ENCODE data around the gene FBXO24.
"Not testable (repeated sequence)": the region's sequence is repeated elsewhere in the genome, so short reads cannot be mapped to it uniquely, and the experiment has no call there.

FBXO24 gene

DNA sequence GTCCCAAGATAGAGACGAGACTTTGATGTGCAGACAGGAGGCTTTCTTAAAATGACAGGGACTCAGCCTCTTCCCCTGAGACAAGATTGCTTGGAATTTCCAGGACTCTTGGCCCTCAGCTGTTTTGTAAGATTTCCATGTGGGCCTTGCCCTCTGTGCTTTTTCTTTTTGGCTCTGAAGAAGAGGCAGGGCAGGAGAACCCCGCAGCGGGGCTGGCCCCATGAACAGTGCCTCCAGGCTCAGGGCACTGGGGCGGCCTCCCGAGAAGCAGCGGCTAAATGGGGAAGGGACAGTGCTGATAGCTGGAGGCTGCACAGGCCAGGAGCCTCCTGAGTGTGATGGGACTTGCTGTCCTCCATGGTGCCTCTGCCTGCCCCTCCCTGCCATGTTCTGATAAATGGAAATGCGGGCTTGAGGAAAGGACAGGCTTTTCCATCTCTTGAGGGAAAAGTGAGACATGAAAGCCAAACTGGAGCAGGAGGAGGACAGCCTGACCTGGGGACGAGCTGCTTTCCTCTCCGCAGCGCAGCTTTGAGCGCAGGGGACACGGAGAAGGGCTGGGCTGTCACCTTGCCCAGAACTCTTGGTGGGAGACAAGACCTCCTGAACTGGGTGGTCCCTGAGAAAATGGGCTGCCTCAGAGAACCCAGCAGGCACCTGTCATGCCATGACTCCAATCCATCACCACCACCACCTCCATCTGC lies 24.5 kb upstream of the FBXO24 start:
- DNase-seq = no peak

DNA sequence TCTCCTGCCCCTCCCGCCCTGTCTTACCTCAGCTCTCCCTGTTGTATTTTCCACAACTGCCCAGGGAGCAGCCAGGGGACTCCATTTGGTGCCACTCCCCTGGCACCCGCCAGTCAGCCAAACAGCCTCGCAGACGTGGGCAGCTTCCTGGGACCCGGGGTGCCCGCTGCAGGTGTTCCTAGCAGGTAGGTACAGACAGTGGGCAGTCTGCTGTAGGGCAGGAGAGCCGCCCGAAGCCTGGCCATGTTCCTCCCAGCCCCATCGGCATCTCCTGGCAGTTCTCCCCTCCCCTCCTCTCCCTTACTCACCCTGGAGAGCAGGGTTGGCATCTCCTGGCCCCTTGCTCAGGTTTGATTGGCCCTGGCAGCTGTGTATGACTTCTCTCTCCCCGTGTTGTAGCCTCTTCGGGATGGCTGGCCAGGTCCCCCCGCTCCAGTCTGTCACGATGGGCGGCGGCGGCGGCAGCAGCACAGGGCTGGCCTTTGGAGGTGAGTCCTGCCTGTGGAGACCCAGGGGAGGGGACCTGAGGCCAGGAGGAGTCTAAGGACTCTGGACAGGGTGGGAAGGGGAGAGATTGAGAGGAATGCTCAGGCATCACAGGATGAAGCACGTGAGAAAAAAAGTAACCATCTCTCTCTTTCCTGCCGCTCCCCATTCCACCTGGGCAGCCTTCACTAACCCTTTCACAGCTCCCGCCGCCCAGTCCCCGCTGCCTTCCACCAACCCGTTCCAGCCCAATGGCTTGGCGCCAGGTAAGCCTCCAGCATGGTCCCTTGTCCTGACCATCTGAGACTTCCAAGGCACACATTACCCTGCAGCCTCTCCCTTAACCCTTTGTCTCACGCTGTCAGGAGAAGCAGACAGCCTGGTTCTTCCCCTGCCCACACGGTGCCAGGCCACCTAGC lies 23.7 kb upstream of the FBXO24 start:
- no peak for DNase-seq

- DNase-seq = no peak
These were observed 23.0 kb upstream of the FBXO24 start for GRCh38 chr7:100563100-100563564.

- DNase-seq = peak; percentile 56
These were observed 22.2 kb upstream of the FBXO24 start for GRCh38 chr7:100563809-100564400.

- DNase-seq = not testable (repeated sequence)
These were observed 21.7 kb upstream of the FBXO24 start for GRCh38 chr7:100564405-100564804.

GRCh38 chr7:100565133-100565571 lies 21.0 kb upstream of the FBXO24 start:
- no peak for DNase-seq

- DNase-seq = no peak
These were observed 20.1 kb upstream of the FBXO24 start for GRCh38 chr7:100566018-100566531.

DNA sequence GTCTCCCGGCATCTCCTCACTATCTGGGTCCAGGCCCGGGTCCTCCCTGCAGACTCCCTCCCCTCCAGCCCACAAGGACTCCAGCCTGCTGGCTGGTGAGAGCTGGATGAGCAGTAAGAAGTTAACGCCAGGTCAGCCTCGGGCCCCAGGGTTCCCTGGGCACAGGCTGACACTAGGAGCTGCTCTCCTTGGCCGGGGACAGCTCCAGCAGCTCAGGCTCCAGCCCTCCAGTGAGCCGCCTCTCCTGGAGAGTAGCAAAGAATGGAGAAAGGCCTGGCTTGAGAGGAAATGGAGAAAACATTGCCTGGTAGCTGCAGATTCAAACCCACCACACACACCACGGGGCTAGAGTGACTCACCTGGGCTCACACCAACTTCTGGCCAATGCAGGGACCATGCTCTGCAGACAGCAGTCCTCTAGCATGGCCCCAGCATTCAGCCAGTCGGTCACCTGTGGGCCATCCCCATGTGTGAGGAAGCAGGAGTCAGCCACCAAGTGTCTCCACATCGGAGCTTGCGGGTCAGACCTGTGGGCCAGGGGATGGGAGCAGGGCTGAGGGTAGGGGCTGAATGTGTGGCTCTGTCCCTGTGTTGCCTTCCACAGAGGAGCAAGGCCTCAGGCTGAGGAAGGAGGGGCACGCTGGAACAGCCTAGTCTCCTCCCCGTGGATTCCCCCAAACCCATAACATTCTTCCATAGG lies 18.9 kb upstream of the FBXO24 start:
- no peak for DNase-seq

GRCh38 chr7:100567751-100568175 lies 18.4 kb upstream of the FBXO24 start:
- DNase-seq = no peak

DNA sequence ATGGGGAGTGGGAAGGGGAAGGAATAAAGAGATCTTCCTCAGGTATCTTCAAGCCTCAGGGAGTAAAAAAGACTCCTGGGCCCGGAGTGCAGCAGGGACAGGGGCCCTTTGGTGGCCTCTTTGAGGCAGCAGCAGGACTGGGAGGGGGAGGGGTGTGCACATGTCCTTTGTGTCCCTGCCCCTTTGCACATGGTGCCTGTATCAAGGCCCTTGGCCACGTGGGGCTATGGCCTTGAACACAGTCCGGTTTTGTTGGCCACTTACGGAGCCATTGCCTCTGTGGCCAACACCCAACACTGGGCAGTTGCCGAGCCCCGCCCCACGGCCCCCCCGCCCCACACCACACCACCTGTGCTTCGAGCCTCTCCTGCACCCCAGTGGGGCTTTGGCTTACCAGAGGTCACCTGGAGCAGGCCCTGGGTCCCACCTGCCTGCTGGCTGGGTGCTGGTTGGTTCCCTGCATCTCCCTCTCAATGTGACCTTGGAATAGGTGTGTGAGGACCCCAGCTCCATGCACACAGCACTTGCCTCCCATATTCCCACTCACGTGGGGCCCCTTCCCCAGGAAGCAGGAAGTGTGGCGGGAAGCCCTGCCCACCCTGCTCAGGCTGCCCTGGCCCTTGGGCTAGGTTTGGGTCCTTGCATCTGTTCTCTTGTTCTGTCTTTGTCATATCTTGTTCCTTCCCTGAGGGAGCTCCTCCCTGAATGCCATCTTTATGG lies 17.8 kb upstream of the FBXO24 start:
- no peak for DNase-seq

GRCh38 chr7:100568896-100569844 lies 17.0 kb upstream of the FBXO24 start:
- DNase-seq = peak; percentile 71

- DNase-seq = no peak
These were observed 14.9 kb upstream of the FBXO24 start for GRCh38 chr7:100570954-100571828.

DNA sequence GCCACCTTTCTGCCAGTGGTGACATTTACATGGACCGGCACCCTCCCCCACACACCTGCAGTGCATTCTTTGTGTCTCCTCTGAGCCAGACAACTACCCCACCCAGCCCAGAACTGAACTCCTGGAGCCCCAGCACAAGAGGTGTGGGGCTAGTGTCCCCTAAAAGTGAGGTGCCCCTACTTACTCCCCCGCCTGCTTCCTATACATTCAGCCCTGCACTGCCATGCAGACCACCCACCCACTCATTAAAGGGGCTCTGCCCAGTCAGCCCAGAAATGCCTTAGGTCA lies 14.4 kb upstream of the FBXO24 start:
- no peak for DNase-seq

- no peak for DNase-seq
These were observed 13.7 kb upstream of the FBXO24 start for GRCh38 chr7:100572281-100572948.

GRCh38 chr7:100572949-100573675 lies 13.0 kb upstream of the FBXO24 start:
- DNase-seq = no peak

DNA sequence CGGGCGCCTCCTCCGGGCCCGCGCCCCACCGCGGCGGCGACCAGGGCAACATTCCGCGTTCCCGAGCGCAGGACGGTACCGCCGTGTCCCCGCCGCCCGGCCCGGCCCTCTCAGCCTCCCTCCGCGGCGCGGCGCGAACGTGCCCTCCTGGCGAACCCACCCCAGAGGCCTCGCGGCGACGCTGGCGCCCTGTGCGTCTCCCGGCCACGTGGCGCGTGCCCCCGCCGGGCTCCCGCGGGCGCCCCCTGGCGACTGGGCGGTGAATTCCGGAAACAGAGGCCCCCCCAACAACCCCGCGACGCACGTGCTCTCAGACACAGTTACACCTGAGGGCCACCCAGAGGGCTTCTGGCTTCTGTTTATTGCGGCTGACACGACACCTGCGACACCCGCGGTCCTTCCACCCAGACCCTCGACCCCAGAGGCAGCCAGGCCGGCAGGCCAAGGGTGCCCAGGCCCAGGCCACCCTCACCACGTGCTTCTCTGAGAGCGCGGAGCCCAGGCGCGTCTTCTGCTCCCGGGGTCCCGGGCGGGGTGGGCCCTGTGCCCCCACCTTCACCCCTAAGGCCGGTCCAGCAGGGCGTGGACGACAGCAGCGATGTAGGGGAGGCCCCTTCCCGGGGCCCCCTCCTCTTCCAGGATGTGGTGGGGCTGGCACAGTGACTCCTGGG lies 12.3 kb upstream of the FBXO24 start, which contains the start of gene SAP25:
SAP25 (minus strand) TSS at position 210 of the 671 bp plus-strand sequence; CDS start at position 52, 158 bp downstream.
- no peak for DNase-seq

- DNase-seq = no peak
These were observed 11.5 kb upstream of the FBXO24 start for GRCh38 chr7:100574362-100575205.
